ENCODE results near the gene CDK5R2.

- TF ChIP-seq, protein P1, sequence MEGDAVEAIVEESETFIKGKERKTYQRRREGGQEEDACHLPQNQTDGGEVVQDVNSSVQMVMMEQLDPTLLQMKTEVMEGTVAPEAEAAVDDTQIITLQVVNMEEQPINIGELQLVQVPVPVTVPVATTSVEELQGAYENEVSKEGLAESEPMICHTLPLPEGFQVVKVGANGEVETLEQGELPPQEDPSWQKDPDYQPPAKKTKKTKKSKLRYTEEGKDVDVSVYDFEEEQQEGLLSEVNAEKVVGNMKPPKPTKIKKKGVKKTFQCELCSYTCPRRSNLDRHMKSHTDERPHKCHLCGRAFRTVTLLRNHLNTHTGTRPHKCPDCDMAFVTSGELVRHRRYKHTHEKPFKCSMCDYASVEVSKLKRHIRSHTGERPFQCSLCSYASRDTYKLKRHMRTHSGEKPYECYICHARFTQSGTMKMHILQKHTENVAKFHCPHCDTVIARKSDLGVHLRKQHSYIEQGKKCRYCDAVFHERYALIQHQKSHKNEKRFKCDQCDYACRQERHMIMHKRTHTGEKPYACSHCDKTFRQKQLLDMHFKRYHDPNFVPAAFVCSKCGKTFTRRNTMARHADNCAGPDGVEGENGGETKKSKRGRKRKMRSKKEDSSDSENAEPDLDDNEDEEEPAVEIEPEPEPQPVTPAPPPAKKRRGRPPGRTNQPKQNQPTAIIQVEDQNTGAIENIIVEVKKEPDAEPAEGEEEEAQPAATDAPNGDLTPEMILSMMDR (IDR thresholded peaks at IDR 0.05), result no peak
- TF ChIP-seq POLR2AphosphoS5 (IDR thresholded peaks at IDR 0.05; ENCODE audit: low read depth, low read length), result no peak
- TF ChIP-seq SIN3A (IDR thresholded peaks at IDR 0.05; ENCODE audit: borderline replicate concordance, insufficient read depth, low read depth, low read length), result no peak
Observed at GRCh38 chr2:218983934-218984238, 24.4 kb downstream of the CDK5R2 start.

All from Panc1 (cell line).